Peyer's patch (tissue), 4 donors: ENCODE data around the gene MFAP4.

Source experiments
- POLR2A ChIP-seq, 2 donors: fragments of 450-650 bp; IDR thresholded peaks; one replicate each; pipeline ENCODE4 v1.5.1; 2017; ENCODE audit warnings: antibody characterized with exemption in 2 of 2, mild to moderate bottlenecking in 2 of 2, moderate library complexity in 2 of 2
- TF ChIP-seq, protein P1 (sequence below), 6 experiments: fragments of 450-650 bp in 4 of 6; fragments of 200-600 bp in 2 of 6; sonication (generic) in 1 of 6; IDR thresholded peaks; one replicate each; pipeline ENCODE4 v1.5.1; 2017 to 2019; ENCODE audit warnings: antibody characterized with exemption in 6 of 6, mild to moderate bottlenecking in 3 of 6, moderate library complexity in 1 of 6

DNA sequence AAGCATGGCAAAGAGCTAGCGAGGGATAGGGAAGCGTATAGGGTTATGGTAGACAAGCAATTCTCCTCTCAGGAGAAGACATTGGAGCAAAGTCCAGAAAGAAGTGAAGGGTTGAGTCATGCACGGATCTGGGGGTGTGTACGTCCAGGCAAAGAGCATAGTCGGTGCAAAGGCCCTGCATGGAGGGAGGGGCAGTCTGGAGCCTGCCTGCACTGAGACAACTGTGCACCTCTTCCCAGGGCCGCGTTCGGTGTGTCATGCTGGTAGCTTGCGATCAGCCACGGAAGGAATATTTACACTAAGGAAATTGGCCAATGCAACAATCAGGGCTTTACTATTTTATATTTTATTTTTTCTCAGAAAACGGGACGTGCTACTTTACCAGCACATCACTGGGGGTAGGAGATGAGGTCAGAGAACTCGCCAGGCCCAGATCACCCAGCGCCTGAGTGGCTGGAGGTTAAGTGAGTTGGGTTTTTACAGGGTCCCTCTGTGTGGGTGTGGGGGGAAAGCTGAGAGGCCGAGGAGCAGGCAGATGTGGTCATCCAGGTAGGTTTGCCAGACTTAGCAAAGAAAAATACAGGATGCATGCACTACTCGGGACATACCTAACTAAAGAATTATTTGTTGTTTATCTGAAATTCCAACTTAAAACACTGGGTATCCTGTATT is 17.7 kb downstream of the MFAP4 start:
- no peak for TF ChIP-seq POLR2A (IDR thresholded peaks at IDR 0.05)
- TF ChIP-seq, protein P1, sequence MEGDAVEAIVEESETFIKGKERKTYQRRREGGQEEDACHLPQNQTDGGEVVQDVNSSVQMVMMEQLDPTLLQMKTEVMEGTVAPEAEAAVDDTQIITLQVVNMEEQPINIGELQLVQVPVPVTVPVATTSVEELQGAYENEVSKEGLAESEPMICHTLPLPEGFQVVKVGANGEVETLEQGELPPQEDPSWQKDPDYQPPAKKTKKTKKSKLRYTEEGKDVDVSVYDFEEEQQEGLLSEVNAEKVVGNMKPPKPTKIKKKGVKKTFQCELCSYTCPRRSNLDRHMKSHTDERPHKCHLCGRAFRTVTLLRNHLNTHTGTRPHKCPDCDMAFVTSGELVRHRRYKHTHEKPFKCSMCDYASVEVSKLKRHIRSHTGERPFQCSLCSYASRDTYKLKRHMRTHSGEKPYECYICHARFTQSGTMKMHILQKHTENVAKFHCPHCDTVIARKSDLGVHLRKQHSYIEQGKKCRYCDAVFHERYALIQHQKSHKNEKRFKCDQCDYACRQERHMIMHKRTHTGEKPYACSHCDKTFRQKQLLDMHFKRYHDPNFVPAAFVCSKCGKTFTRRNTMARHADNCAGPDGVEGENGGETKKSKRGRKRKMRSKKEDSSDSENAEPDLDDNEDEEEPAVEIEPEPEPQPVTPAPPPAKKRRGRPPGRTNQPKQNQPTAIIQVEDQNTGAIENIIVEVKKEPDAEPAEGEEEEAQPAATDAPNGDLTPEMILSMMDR (IDR thresholded peaks at IDR 0.05) = no peak
